NT2/D1 (cell line): Measurements from ENCODE around the gene TOP3A.

Source experiments
- DNase-seq: peaks from one replicate; pipeline ENCODE4 v3.0.0-alpha.2; 2011; ENCODE audit warnings: low read depth, low spot score
- H3K27me3 ChIP-seq: 2 replicates; pipeline ENCODE4 v1.6.0; 2011; ENCODE audit warnings: mild to moderate bottlenecking; ENCODE audit not compliant: insufficient read length, insufficient read depth
- H3K36me3 ChIP-seq: 2 replicates; pipeline ENCODE4 v1.6.1; 2011; ENCODE audit warnings: mild to moderate bottlenecking, low read length, mixed read lengths; ENCODE audit not compliant: insufficient read depth, insufficient read length
- H3K4me1 ChIP-seq: 2 replicates; pipeline ENCODE4 v1.5.1; 2011; ENCODE audit not compliant: insufficient read depth, insufficient read length
- H3K4me3 ChIP-seq: 2 replicates; pipeline ENCODE4 v1.5.1; 2011; ENCODE audit warnings: low read depth; ENCODE audit not compliant: insufficient read length
- H3K9ac ChIP-seq: 2 replicates; pipeline ENCODE4 v1.6.0; 2011; ENCODE audit warnings: low read depth; ENCODE audit not compliant: insufficient read length
- H3K9me3 ChIP-seq: 2 replicates; pipeline ENCODE4 v1.5.1; 2011; ENCODE audit warnings: mild to moderate bottlenecking, low read length; ENCODE audit not compliant: insufficient read depth
- SUZ12 ChIP-seq: IDR thresholded peaks from 2 replicates; pipeline ENCODE4 v1.6.1; 2011; ENCODE audit not compliant: insufficient read length, insufficient read depth; ENCODE audit errors: extremely low read depth
- YY1 ChIP-seq: IDR thresholded peaks from 2 replicates; pipeline ENCODE4 v1.6.1; 2011; ENCODE audit not compliant: insufficient read length, insufficient read depth
- ZNF274 ChIP-seq: IDR thresholded peaks from 2 replicates; pipeline ENCODE4 v1.6.1; 2011; ENCODE audit warnings: mild to moderate bottlenecking, low read depth, low read length

TOP3A gene

DNA sequence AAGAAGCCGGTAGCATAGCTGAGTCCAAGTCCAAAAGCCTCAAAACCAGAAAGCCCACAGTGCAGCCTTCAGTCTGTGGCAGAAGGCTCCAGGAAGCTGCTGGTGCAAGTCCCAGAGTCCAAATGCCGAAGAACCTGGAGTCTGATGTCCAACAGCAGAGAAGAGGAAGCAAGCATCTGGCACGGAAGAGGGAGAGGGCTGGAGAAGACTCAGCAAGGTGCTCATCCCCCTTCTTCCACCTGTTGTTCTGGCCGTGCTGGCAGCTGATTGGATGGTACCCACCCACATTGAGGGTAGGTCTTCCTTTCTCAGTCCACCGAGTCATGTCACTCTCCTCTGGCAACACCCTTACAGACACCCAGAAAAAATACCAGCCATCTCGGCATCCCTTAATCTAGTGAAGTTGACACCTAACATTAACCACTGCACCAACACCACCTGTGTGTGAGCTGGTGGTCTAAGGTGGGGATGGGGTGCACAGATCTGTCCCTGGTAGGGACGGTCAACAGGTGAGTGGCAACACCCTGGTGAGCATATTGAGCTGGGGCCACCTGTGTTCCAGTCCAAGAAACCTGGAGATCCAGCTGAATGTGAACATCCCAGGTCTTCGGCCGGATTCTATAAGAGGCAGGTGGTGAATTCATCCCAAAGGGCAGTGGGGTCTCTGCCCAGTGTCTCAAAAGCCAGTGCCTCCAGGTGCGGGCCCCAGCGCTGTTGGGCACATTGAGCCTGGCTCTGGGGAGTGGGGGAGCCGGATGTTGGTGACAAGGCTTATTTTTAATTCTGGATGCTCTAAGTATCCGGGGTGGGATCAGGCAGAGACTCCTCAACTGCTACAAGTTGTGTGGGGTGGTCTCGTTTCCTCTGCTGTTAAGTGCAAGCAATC, 44.5 kb downstream of the TOP3A start:
- Histone ChIP-seq H3K9me3 (no peaks in the 10 kb centered on the region), H3K4me3 (no peak overlapping the region), H3K36me3 (peaks cover 45% of the 10 kb centered on the region), H3K4me1 (peaks cover 14% of the 10 kb centered on the region), H3K27me3 (no peaks in the 10 kb centered on the region), H3K9ac (no peak overlapping the region)
- TF ChIP-seq ZNF274 (no peak), SUZ12 (no peak)
- no peak for DNase-seq

DNA sequence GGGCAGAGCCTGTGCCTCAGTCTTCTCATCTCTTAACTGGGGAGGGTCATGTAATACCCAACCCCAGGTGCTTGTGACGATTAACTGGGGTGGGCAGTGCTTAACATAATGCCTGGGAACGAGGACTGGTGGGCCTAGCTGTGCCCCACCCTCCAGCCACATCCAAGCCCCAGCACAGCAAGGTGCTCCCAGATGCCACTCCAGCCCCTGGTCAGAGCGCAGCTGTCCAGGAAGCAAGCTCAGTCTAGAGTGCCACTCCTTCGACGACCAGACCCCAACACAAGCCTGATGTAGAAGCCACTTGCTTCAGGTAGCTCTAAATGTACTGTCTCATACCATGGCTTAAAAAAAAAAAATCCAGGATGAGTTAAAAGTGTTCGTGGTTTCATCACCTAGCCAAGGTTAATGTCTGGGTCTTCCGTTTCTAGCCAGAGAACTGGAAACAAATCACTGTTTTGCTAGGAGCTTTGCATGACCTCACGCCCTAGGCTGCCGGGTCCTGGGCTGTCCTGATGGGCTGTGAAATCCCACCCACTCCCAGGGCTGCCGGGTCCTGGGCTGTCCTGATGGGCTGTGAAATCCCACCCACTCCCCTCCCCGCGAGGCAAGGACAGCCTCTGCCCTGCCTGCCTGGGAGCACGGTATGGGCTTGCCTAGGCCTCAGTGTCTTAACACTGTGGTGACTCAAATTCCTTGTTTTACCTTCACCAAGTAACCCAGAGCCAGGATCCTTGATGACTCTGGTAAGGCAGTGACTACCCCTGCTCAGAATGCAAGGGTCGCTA, 46.7 kb downstream of the TOP3A start:
- no peaks in the 10 kb centered on the region for H3K9me3 ChIP-seq
- TF ChIP-seq ZNF274: no peak
- TF ChIP-seq SUZ12: no peak
- TF ChIP-seq YY1: no peak
- no peak overlapping the region for H3K9ac ChIP-seq
- DNase-seq: peak; percentile 40
- no peak overlapping the region for H3K4me3 ChIP-seq
- H3K36me3 ChIP-seq: peaks cover 54% of the 10 kb centered on the region
- H3K4me1 ChIP-seq: peaks cover 14% of the 10 kb centered on the region
- no peaks in the 10 kb centered on the region for H3K27me3 ChIP-seq

DNA sequence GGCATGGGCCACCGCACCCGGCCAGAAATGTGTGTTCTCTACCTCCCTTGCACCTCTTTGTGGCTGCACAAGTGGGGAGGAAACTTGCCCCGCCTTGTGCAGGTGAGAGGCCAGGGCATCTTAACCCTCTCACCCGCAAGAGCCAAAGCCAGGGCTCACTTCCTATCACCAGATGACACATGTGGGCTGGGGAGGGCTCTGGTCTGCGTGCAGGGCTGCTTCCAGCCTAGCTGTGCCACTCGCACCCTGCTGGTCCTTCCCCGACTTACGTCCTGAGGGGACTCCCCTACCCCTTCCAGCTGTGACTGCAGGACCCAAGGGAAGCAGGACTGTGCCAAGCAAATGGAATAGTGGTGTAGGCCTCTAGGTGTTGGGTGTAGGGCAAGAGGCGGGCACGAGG, 47.4 kb downstream of the TOP3A start:
- H3K4me1 ChIP-seq: peaks cover 14% of the 10 kb centered on the region
- no peaks in the 10 kb centered on the region for H3K9me3 ChIP-seq
- peaks cover 55% of the 10 kb centered on the region for H3K36me3 ChIP-seq
- DNase-seq: no peak
- TF ChIP-seq ZNF274: no peak
- no peak for TF ChIP-seq YY1
- TF ChIP-seq SUZ12: no peak
- no peak overlapping the region for H3K4me3 ChIP-seq
- H3K27me3 ChIP-seq: no peaks in the 10 kb centered on the region
- H3K9ac ChIP-seq: no peak overlapping the region

DNA sequence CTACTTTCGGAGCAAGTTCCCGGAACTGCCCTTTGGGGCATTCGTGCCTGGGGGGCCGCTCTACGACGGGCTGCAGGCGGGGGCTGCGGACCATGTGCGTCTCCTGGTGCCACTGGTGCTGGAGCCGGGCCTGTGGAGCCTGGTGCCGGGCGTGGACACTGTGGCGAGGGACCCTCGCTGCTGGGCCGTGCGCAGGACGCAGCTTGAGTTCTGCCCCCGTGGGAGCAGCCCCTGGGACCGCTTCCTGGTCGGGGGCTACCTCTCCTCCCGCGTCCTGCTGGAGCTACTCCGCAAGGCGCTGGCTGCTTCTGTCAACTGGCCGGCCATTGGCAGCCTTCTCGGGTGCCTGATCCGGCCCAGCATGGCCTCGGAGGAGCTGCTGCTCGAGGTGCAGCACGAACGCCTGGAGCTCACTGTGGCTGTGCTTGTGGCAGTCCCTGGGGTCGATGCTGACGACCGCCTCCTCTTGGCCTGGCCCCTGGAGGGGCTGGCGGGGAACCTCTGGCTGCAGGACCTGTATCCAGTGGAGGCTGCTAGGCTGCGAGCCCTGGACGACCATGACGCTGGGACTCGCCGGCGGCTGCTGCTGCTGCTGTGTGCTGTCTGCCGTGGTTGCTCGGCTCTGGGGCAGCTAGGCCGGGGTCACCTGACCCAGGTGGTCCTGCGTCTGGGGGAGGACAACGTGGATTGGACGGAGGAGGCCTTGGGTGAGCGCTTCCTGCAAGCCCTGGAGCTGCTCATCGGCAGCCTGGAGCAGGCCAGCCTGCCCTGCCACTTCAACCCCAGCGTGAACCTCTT, 50.7 kb downstream of the TOP3A start:
- DNase-seq: no peak
- TF ChIP-seq ZNF274: no peak
- no peak for TF ChIP-seq YY1
- TF ChIP-seq SUZ12: no peak

DNA sequence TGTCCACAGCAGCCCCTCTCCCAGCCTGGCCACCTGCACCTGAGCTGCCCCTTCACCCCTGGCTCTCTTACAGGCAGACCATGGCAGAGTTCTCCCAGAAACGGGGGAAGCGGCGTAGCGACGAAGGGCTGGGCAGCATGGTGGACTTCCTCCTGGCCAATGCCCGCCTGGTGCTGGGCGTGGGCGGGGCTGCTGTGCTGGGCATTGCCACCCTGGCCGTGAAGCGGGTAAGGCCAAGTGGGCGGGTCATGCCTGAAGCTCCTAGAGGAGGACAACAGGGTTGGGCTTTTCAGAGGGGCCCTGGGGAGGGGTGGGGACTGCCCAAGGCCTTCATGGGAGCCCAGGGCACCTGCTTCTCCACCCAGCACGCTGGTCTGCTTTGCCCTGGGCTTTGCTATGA, 52.2 kb downstream of the TOP3A start:
- H3K4me1 ChIP-seq: peaks cover 4% of the 10 kb centered on the region
- TF ChIP-seq YY1 (no peak), SUZ12 (no peak), ZNF274 (no peak)
- no peak for DNase-seq
- H3K27me3 ChIP-seq: no peaks in the 10 kb centered on the region
- H3K9ac ChIP-seq: no peak overlapping the region
- H3K9me3 ChIP-seq: no peaks in the 10 kb centered on the region
- H3K4me3 ChIP-seq: no peak overlapping the region
- H3K36me3 ChIP-seq: peaks cover 31% of the 10 kb centered on the region

More for the DNA sequence above, 50.7 kb downstream of the TOP3A start:
- H3K4me3 ChIP-seq: no peak overlapping the region
- no peaks in the 10 kb centered on the region for H3K27me3 ChIP-seq
- H3K36me3 ChIP-seq: peaks cover 31% of the 10 kb centered on the region
- H3K9ac ChIP-seq: peak overlapping the region; percentile 2
- H3K9me3 ChIP-seq: no peaks in the 10 kb centered on the region
- H3K4me1 ChIP-seq: peaks cover 13% of the 10 kb centered on the region

DNA sequence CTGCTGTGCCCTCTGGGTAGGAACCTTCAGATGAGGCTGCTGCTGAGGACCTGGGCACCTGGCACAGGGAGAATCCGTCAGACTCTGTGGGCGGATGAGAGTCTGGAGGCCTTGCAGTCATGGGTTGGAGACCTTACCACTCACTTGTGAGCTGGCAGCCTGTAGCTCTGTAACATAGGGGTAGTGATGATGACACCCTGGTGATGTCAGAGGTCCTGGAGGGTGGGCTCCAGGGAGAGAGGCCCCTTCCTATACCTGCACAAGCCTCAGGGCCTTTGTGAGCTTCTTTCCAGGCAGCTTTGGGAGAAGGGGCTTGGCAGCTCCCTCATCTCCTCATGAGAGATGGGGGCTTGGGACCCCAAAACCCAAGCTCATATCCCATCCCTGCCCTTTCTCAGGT, 52.7 kb downstream of the TOP3A start:
- no peaks in the 10 kb centered on the region for H3K9me3 ChIP-seq
- no peak for TF ChIP-seq ZNF274
- no peak for TF ChIP-seq SUZ12
- no peak for TF ChIP-seq YY1
- H3K27me3 ChIP-seq: no peaks in the 10 kb centered on the region
- no peaks in the 10 kb centered on the region for H3K4me1 ChIP-seq
- no peak overlapping the region for H3K4me3 ChIP-seq
- peak overlapping the region; percentile 90 for H3K9ac ChIP-seq
- peaks cover 31% of the 10 kb centered on the region for H3K36me3 ChIP-seq
- no peak for DNase-seq

DNA sequence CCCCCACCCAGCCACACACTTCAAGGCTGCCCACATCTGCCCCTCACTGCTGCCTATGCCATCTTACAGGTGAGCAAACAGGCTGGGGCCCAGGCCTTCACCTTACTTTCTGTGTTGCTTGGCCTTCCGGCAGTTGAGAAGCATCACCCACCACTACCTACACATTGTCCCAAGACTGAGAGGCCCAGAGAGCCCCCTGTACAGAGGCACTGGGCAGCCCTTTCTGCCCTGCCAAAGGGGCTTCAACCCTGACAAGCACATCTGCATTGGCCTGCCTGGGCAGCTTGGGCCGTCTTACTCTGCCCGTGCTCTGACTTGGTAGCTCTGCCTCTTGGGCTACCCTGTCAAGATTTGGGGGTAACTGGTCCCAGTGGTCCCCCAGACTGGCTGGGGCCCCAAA, 53.1 kb downstream of the TOP3A start:
- Histone ChIP-seq H3K27me3 (no peaks in the 10 kb centered on the region), H3K9ac (peak overlapping the region; percentile 90)

More for the DNA sequence above, 53.1 kb downstream of the TOP3A start:
- TF ChIP-seq SUZ12 (no peak), YY1 (no peak), ZNF274 (no peak)
- DNase-seq: no peak
- Histone ChIP-seq H3K36me3 (peaks cover 35% of the 10 kb centered on the region), H3K9me3 (no peaks in the 10 kb centered on the region), H3K4me3 (peak overlapping the region; percentile 73), H3K4me1 (no peaks in the 10 kb centered on the region)
